H9 (cell line): ENCODE results near the gene AHNAK. TPM values are rescaled to one million over a fixed set of nuclear protein-coding genes. Genes with fewer than 3 reads are reported as not detected.
A peak's percentile ranks its signal among the peaks of the same experiment; 100 is the strongest.

Experiments used
- DNase-seq: peaks from one replicate; pipeline ENCODE4 v3.0.0-alpha.2; 2017
- H2AFZ ChIP-seq: one replicate; pipeline ENCODE4 v1.6.1; 2013; ENCODE audit warnings: mild to moderate bottlenecking, low read length, control low read depth, moderate library complexity
- H2AK5ac ChIP-seq: 2 replicates; pipeline ENCODE4 v1.6.1; 2013; ENCODE audit warnings: low read length, control low read depth, mixed read lengths; ENCODE audit not compliant: insufficient read length
- H2BK120ac ChIP-seq: one replicate; pipeline ENCODE4 v1.6.1; 2013; ENCODE audit warnings: low read depth, mild to moderate bottlenecking, low read length, control low read depth, inconsistent platforms; ENCODE audit not compliant: poor library complexity, severe bottlenecking
- H2BK12ac ChIP-seq: 2 replicates; pipeline ENCODE4 v1.6.1; 2013; ENCODE audit warnings: low read length, control low read depth, mixed read lengths, low read depth; ENCODE audit not compliant: insufficient read length
- H2BK15ac ChIP-seq: 2 replicates; pipeline ENCODE4 v1.6.1; 2013; ENCODE audit warnings: low read depth, low read length, control low read depth
- H2BK20ac ChIP-seq: one replicate; pipeline ENCODE4 v1.6.1; 2013; ENCODE audit warnings: low read depth, mild to moderate bottlenecking, low read length, control low read depth, inconsistent platforms; ENCODE audit not compliant: poor library complexity, severe bottlenecking
- H2BK5ac ChIP-seq: 2 replicates; pipeline ENCODE4 v1.6.1; 2013; ENCODE audit warnings: low read length, control low read depth, mixed read lengths; ENCODE audit not compliant: insufficient read length
- H3K14ac ChIP-seq: 2 replicates; pipeline ENCODE4 v1.6.1; 2013; ENCODE audit warnings: low read length, control low read depth; ENCODE audit not compliant: insufficient read depth
- H3K18ac ChIP-seq: 2 replicates; pipeline ENCODE4 v1.6.1; 2013; ENCODE audit warnings: low read depth, mild to moderate bottlenecking, mixed read lengths, low read length, control low read depth; ENCODE audit not compliant: insufficient read length
- H3K23ac ChIP-seq: 2 replicates; pipeline ENCODE4 v1.6.1; 2013; ENCODE audit warnings: low read length, control low read depth, mixed read lengths, low read depth; ENCODE audit not compliant: insufficient read length
- H3K23me2 ChIP-seq: 2 replicates; pipeline ENCODE4 v1.6.1; 2013; ENCODE audit warnings: low read depth, mild to moderate bottlenecking, mixed read lengths, low read length, control low read depth; ENCODE audit not compliant: insufficient read length, poor library complexity, severe bottlenecking
- H3K27ac ChIP-seq: 2 replicates; pipeline ENCODE4 v1.5.1; 2013; ENCODE audit warnings: low read length, control low read depth, mixed read lengths, low read depth; ENCODE audit not compliant: insufficient read length
- H3K27me3 ChIP-seq: 2 replicates; pipeline ENCODE4 v1.6.1; 2013; ENCODE audit warnings: low read length, control low read depth, inconsistent platforms; ENCODE audit not compliant: insufficient read depth
- H3K4ac ChIP-seq: 2 replicates; pipeline ENCODE4 v1.6.1; 2013; ENCODE audit warnings: low read depth, mild to moderate bottlenecking, control low read depth, inconsistent platforms, low read length, moderate library complexity
- H3K4me1 ChIP-seq: 2 replicates; pipeline ENCODE4 v1.6.1; 2013; ENCODE audit warnings: low read length, control low read depth, inconsistent platforms; ENCODE audit not compliant: insufficient read depth
- H3K4me2 ChIP-seq: 2 replicates; pipeline ENCODE4 v1.6.1; 2013; ENCODE audit warnings: low read length, control low read depth, mixed read lengths; ENCODE audit not compliant: insufficient read length, insufficient read depth
- H3K56ac ChIP-seq: 2 replicates; pipeline ENCODE4 v1.6.1; 2013; ENCODE audit warnings: low read depth, mild to moderate bottlenecking, mixed read lengths, low read length, control low read depth; ENCODE audit not compliant: insufficient read length
- H3K79me1 ChIP-seq: 2 replicates; pipeline ENCODE4 v1.6.1; 2013; ENCODE audit warnings: low read depth, mild to moderate bottlenecking, moderate library complexity, low read length, control low read depth, inconsistent platforms; ENCODE audit not compliant: insufficient read depth, poor library complexity, severe bottlenecking
- H3K79me2 ChIP-seq: 2 replicates; pipeline ENCODE4 v1.6.1; 2013; ENCODE audit warnings: low read length, control low read depth, inconsistent platforms; ENCODE audit not compliant: insufficient read depth
- H3K9ac ChIP-seq: 2 replicates; pipeline ENCODE4 v1.6.1; 2013; ENCODE audit warnings: low read length, control low read depth, mixed read lengths; ENCODE audit not compliant: insufficient read length; ENCODE audit errors: extremely low read depth
- H3K9me3 ChIP-seq: one replicate; pipeline ENCODE4 v1.6.1; 2013; ENCODE audit warnings: low read depth, low read length, inconsistent platforms; ENCODE audit not compliant: control insufficient read depth
- H3T11ph ChIP-seq: one replicate; pipeline ENCODE4 v1.6.1; 2013; ENCODE audit warnings: mild to moderate bottlenecking, low read length, control low read depth, inconsistent platforms
- H4K20me1 ChIP-seq: one replicate; pipeline ENCODE4 v1.6.1; 2013; ENCODE audit not compliant: control insufficient read depth, insufficient read length, insufficient read depth
- H4K5ac ChIP-seq: 2 replicates; pipeline ENCODE4 v1.6.1; 2013; ENCODE audit warnings: low read depth, mild to moderate bottlenecking, mixed read lengths, low read length, control low read depth; ENCODE audit not compliant: insufficient read length
- H4K8ac ChIP-seq: replicated peaks from 2 replicates; pipeline ENCODE4 v1.6.1; 2013; ENCODE audit warnings: low read length, control low read depth, mixed read lengths, low read depth; ENCODE audit not compliant: insufficient read length
- H4K91ac ChIP-seq: 2 replicates; pipeline ENCODE4 v1.6.1; 2013; ENCODE audit warnings: low read depth, mild to moderate bottlenecking, moderate library complexity, mixed read lengths, low read length, control low read depth; ENCODE audit not compliant: insufficient read length
- H3K27ac Mint-ChIP-seq, 3 experiments: 2 replicates in 2 of 3; 3 replicates in 1 of 3; pipeline ENCODE4 v1.8.0; 2020 to 2021; ENCODE audit warnings: mixed read lengths in 3 of 3, mild to moderate bottlenecking in 1 of 3, moderate library complexity in 1 of 3
- H3K27me3 Mint-ChIP-seq: 2 replicates; pipeline ENCODE4 v1.8.0; 2021; ENCODE audit warnings: low read depth, mild to moderate bottlenecking, moderate library complexity, mixed read lengths
- H3K36me3 Mint-ChIP-seq, 3 experiments: 2 replicates in 2 of 3; 3 replicates in 1 of 3; pipeline ENCODE4 v1.8.0; 2020 to 2021; ENCODE audit warnings: low read depth in 3 of 3, mixed read lengths in 3 of 3; ENCODE audit not compliant: insufficient read depth in 1 of 3
- H3K4me1 Mint-ChIP-seq, 2 experiments: 2 replicates each; pipeline ENCODE4 v1.8.0; 2020; ENCODE audit warnings: mixed read lengths in 2 of 2
- H3K4me3 Mint-ChIP-seq, 2 experiments: 2 replicates in 1 of 2; 3 replicates in 1 of 2; pipeline ENCODE4 v1.8.0; 2020 to 2021; ENCODE audit warnings: mild to moderate bottlenecking in 2 of 2, mixed read lengths in 2 of 2, moderate library complexity in 1 of 2
- H3K9me3 Mint-ChIP-seq, 2 experiments: 2 replicates in 1 of 2; 3 replicates in 1 of 2; pipeline ENCODE4 v1.8.0; 2020; ENCODE audit warnings: mild to moderate bottlenecking in 2 of 2, mixed read lengths in 2 of 2, moderate library complexity in 1 of 2
- WGBS: extraction: QIAGEN DNeasy Blood & Tissue Kit; methylation state at CpG from one replicate; pipeline ENCODE4 v1.1.7; 2013; ENCODE audit warnings: missing lambda C conversion rate, low lambda C conversion rate, mixed read lengths; ENCODE audit not compliant: insufficient read length; ENCODE audit errors: extremely low coverage; 5-methylcytosine and 5-hydroxymethylcytosine counted together
- total RNA-seq: library from RNA; stranded (reverse); gene quantifications from 2 replicates; pipeline ENCODE4 v1.2.1, GENCODE V29; 2021
- TF ChIP-seq, protein P1 (sequence below): fragments of 200-600 bp; sonication (generic); conservative IDR thresholded peaks from 3 replicates; pipeline ENCODE4 v1.8.0; 2021; ENCODE audit warnings: antibody characterized with exemption, mild to moderate bottlenecking

The AHNAK gene
- total RNA-seq, 1 experiment from 2014 or later: 15.2 TPM

DNA sequence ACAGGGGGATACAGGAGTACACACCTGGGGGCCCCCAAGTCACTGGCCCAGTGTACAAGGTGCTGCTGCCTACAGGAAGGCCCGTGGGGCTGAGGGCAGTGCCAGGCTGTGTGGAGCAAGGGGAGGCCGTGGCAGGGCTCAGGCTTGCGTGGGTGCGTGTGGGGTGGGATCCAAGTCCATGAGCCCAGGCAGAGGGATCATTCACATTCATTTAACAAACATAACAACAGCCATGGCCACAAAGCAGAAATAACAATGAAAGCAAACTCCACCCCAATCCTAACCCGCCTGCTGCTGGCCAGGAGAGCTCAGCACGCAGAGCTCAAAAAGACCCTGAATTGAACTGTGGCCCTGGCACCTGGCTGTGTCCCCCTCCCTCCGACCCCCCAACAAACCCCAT lies 144.8 kb downstream of the AHNAK start:
- Mint-ChIP-seq H3K9me3 (no peaks in the 10 kb centered on the region), H3K4me1 (peaks cover 19 to 42% of the 10 kb centered on the region in 2 experiments), H3K4me3 (no peak overlapping the region), H3K36me3 (no peaks in the 10 kb centered on the region; a peak in 1 of 7 replicates), H3K27me3 (peaks cover 4% of the 10 kb centered on the region), H3K27ac (peak overlapping the region in 2 of 3 experiments; percentile 55 to 59; a peak in 1 of 7 replicates)
- H4K91ac ChIP-seq: no peak overlapping the region
- no peak overlapping the region for H2BK20ac ChIP-seq
- H3K79me2 ChIP-seq: no peaks in the 10 kb centered on the region
- no peak overlapping the region for H2BK120ac ChIP-seq
- no peaks in the 10 kb centered on the region for H3K9me3 ChIP-seq
- H3K56ac ChIP-seq: no peak overlapping the region
- H4K5ac ChIP-seq: no peak overlapping the region
- no peak overlapping the region for H3K9ac ChIP-seq
- H3K18ac ChIP-seq: peak overlapping the region; percentile 7
- no peak overlapping the region for H3K14ac ChIP-seq
- H3K27ac ChIP-seq: no peak overlapping the region
- H2BK5ac ChIP-seq: no peak overlapping the region
- WGBS: no CpG with 5 or more reads among the region's 7 CpGs
- no peaks in the 10 kb centered on the region for H3K79me1 ChIP-seq
- no peak overlapping the region for H4K8ac ChIP-seq
- H2AFZ ChIP-seq: no peak overlapping the region
- H3K4ac ChIP-seq: no peak overlapping the region
- TF ChIP-seq, protein P1, sequence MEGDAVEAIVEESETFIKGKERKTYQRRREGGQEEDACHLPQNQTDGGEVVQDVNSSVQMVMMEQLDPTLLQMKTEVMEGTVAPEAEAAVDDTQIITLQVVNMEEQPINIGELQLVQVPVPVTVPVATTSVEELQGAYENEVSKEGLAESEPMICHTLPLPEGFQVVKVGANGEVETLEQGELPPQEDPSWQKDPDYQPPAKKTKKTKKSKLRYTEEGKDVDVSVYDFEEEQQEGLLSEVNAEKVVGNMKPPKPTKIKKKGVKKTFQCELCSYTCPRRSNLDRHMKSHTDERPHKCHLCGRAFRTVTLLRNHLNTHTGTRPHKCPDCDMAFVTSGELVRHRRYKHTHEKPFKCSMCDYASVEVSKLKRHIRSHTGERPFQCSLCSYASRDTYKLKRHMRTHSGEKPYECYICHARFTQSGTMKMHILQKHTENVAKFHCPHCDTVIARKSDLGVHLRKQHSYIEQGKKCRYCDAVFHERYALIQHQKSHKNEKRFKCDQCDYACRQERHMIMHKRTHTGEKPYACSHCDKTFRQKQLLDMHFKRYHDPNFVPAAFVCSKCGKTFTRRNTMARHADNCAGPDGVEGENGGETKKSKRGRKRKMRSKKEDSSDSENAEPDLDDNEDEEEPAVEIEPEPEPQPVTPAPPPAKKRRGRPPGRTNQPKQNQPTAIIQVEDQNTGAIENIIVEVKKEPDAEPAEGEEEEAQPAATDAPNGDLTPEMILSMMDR: no peak
- H3K27me3 ChIP-seq: no peaks in the 10 kb centered on the region
- H3K4me1 ChIP-seq: no peaks in the 10 kb centered on the region
- no peaks in the 10 kb centered on the region for H4K20me1 ChIP-seq
- no peak overlapping the region for H2AK5ac ChIP-seq
- H2BK12ac ChIP-seq: no peak overlapping the region
- no peaks in the 10 kb centered on the region for H3K23me2 ChIP-seq
- H2BK15ac ChIP-seq: no peak overlapping the region
- DNase-seq: no peak
- no peak overlapping the region for H3K4me2 ChIP-seq
- no peak overlapping the region for H3K23ac ChIP-seq
- H3T11ph ChIP-seq: no peak overlapping the region
